ES-I3 (cell line): ENCODE measurements around the gene MC2R.
"Not testable (repeated sequence)": the region's sequence is repeated elsewhere in the genome, so short reads cannot be mapped to it uniquely, and the experiment has no call there.

Experiments
- H3K36me3 ChIP-seq: 2 replicates; pipeline ENCODE4 v1.6.1; 2013; ENCODE audit warnings: mild to moderate bottlenecking, low read length, control low read depth, moderate library complexity; ENCODE audit not compliant: insufficient read depth
- H3K4me1 ChIP-seq: 2 replicates; pipeline ENCODE4 v1.6.1; 2013; ENCODE audit warnings: mild to moderate bottlenecking, control low read depth, low read length; ENCODE audit not compliant: insufficient read depth
- H3K9ac ChIP-seq: 2 replicates; pipeline ENCODE4 v1.6.1; 2013; ENCODE audit warnings: low read depth, mild to moderate bottlenecking, low read length, moderate library complexity
- H3K9me3 ChIP-seq: 2 replicates; pipeline ENCODE4 v1.6.1; 2013; ENCODE audit warnings: mild to moderate bottlenecking, low read length, moderate library complexity; ENCODE audit not compliant: control insufficient read depth, insufficient read depth

Gene MC2R

GRCh38 chr18:13879492-13879891 is 35.8 kb downstream of the MC2R start:
- H3K9me3 ChIP-seq = no peaks in the 10 kb centered on the region
- peaks cover 24% of the 10 kb centered on the region for H3K4me1 ChIP-seq
- H3K9ac ChIP-seq = no peak overlapping the region
- no peaks in the 10 kb centered on the region for H3K36me3 ChIP-seq

- no peak overlapping the region for H3K9ac ChIP-seq
- H3K4me1 ChIP-seq = peaks cover 24% of the 10 kb centered on the region
- no peaks in the 10 kb centered on the region for H3K36me3 ChIP-seq
- no peaks in the 10 kb centered on the region for H3K9me3 ChIP-seq
Observed at GRCh38 chr18:13878857-13879256, 36.5 kb downstream of the MC2R start.

GRCh38 chr18:13877157-13877556 is 38.2 kb downstream of the MC2R start:
- Histone ChIP-seq H3K9ac (no peak overlapping the region), H3K9me3 (no peaks in the 10 kb centered on the region), H3K4me1 (peaks cover 24% of the 10 kb centered on the region), H3K36me3 (no peaks in the 10 kb centered on the region)

- peaks cover 21% of the 10 kb centered on the region for H3K4me1 ChIP-seq
- H3K9me3 ChIP-seq = no peaks in the 10 kb centered on the region
- H3K36me3 ChIP-seq = no peaks in the 10 kb centered on the region
- H3K9ac ChIP-seq = no peak overlapping the region
Observed at GRCh38 chr18:13874558-13874957, 40.8 kb downstream of the MC2R start.

- Histone ChIP-seq H3K9me3 (no peaks in the 10 kb centered on the region), H3K4me1 (peaks cover 6% of the 10 kb centered on the region; the same call in 1 of the 2 replicates), H3K9ac (no peak overlapping the region), H3K36me3 (no peaks in the 10 kb centered on the region)
Observed at GRCh38 chr18:13872932-13873331, 42.4 kb downstream of the MC2R start.

- Histone ChIP-seq H3K36me3 (no peaks in the 10 kb centered on the region), H3K4me1 (peaks cover under 1% of the 10 kb centered on the region; the same call in 1 of the 2 replicates), H3K9me3 (no peaks in the 10 kb centered on the region), H3K9ac (no peak overlapping the region; the same call in 1 of the 2 replicates)
Observed at GRCh38 chr18:13872373-13872772, 43.0 kb downstream of the MC2R start.

GRCh38 chr18:13871701-13872100 is 43.6 kb downstream of the MC2R start:
- H3K9me3 ChIP-seq = no peaks in the 10 kb centered on the region
- H3K9ac ChIP-seq = no peak overlapping the region
- H3K4me1 ChIP-seq = no peaks in the 10 kb centered on the region; the same call in 1 of the 2 replicates
- H3K36me3 ChIP-seq = no peaks in the 10 kb centered on the region

- Histone ChIP-seq H3K9me3 (no peaks in the 10 kb centered on the region), H3K4me1 (no peaks in the 10 kb centered on the region), H3K9ac (peak overlapping the region; percentile 66; the same call in 1 of the 2 replicates), H3K36me3 (no peaks in the 10 kb centered on the region)
Observed at GRCh38 chr18:13868501-13869271, 46.6 kb downstream of the MC2R start.

GRCh38 chr18:13862898-13863297 is 52.4 kb downstream of the MC2R start:
- not testable (repeated sequence) for H3K9me3 ChIP-seq, H3K36me3 ChIP-seq, H3K9ac ChIP-seq, H3K4me1 ChIP-seq

GRCh38 chr18:13849791-13850190 is 65.5 kb downstream of the MC2R start:
- Histone ChIP-seq H3K4me1 (no peaks in the 10 kb centered on the region), H3K36me3 (no peaks in the 10 kb centered on the region)

GRCh38 chr18:13836559-13836958 is 78.8 kb downstream of the MC2R start:
- no peak overlapping the region for H3K9ac ChIP-seq
- H3K4me1 ChIP-seq = no peaks in the 10 kb centered on the region
- H3K9me3 ChIP-seq = no peaks in the 10 kb centered on the region
- H3K36me3 ChIP-seq = no peaks in the 10 kb centered on the region

More at GRCh38 chr18:13849791-13850190, 65.5 kb downstream of the MC2R start:
- H3K9me3 ChIP-seq = no peaks in the 10 kb centered on the region
- no peak overlapping the region for H3K9ac ChIP-seq

GRCh38 chr18:13835202-13835601 is 80.1 kb downstream of the MC2R start:
- no peak overlapping the region for H3K9ac ChIP-seq
- H3K4me1 ChIP-seq = no peaks in the 10 kb centered on the region
- no peaks in the 10 kb centered on the region for H3K9me3 ChIP-seq
- H3K36me3 ChIP-seq = no peaks in the 10 kb centered on the region

GRCh38 chr18:13834496-13835015 is 80.8 kb downstream of the MC2R start:
- Histone ChIP-seq H3K9ac (no peak overlapping the region), H3K4me1 (no peaks in the 10 kb centered on the region), H3K9me3 (no peaks in the 10 kb centered on the region), H3K36me3 (no peaks in the 10 kb centered on the region)
